Cardiac muscle cell (in vitro differentiated cells and primary cell): ENCODE results near the gene TMEM9. TPM values are rescaled to one million over a fixed set of nuclear protein-coding genes. Genes with fewer than 3 reads are reported as not detected.
"Not testable (repeated sequence)": the region's sequence is repeated elsewhere in the genome, so short reads cannot be mapped to it uniquely, and the experiment has no call there.

Experiments used
- DNase-seq, 2 donors: peaks; one replicate each; pipeline versions ENCODE4 v3.0.0 to v3.0.0-alpha.2; 2010 to 2017; ENCODE audit warnings: low read depth in 1 of 2, low spot score in 1 of 2
- H3K27ac ChIP-seq: fragments of 200-600 bp; sonication (generic); 2 replicates; pipeline ENCODE4 v1.5.1; 2016
- H3K27me3 ChIP-seq: fragments of 200-600 bp; sonication (generic); 2 replicates; pipeline ENCODE4 v1.6.0; 2016; ENCODE audit warnings: control low read depth
- H3K36me3 ChIP-seq: fragments of 200-600 bp; sonication (generic); 2 replicates; pipeline ENCODE4 v1.5.1; 2016; ENCODE audit warnings: control low read depth
- H3K4me1 ChIP-seq: fragments of 200-600 bp; sonication (generic); 2 replicates; pipeline ENCODE4 v1.8.1; 2017; ENCODE audit warnings: low read depth, mild to moderate bottlenecking, mixed run types
- H3K4me3 ChIP-seq: fragments of 200-600 bp; sonication (generic); 2 replicates; pipeline ENCODE4 v1.5.1; 2016; ENCODE audit warnings: mild to moderate bottlenecking
- H3K9me3 ChIP-seq: fragments of 200-600 bp; sonication (generic); 2 replicates; pipeline ENCODE4 v1.5.1; 2017; ENCODE audit warnings: low read depth, mild to moderate bottlenecking, control low read depth
- CTCF ChIP-seq: IDR thresholded peaks from 2 replicates; pipeline ENCODE4 v1.5.1; 2012; ENCODE audit warnings: low read depth, mild to moderate bottlenecking, low read length
- polyA plus RNA-seq: library from polyadenylated mRNA; unstranded; fragments of >200 nt; fragmentation: Nextera tagmentation; extraction: Ambion mirVana; gene quantifications from 2 replicates; pipeline ENCODE4 v1.2.1, GENCODE V29; 2016
- total RNA-seq: library from RNA; depleted of rRNA; stranded (reverse); fragments of >200 nt; gene quantifications from 2 replicates; pipeline ENCODE4 v1.2.3, GENCODE V29; 2016

TMEM9 gene
- total and polyA plus RNA-seq, 2 experiments from 2014 or later, result 171 to 215 TPM

GRCh38 chr1:201163707-201164106, 9.4 kb upstream of the TMEM9 start:
- DNase-seq, result no peak
- no peak overlapping the region for H3K27ac ChIP-seq
- TF ChIP-seq CTCF, result no peak

GRCh38 chr1:201163036-201163435, 8.8 kb upstream of the TMEM9 start:
- H3K27me3 ChIP-seq, H3K9me3 ChIP-seq, H3K27ac ChIP-seq, H3K36me3 ChIP-seq, H3K4me1 ChIP-seq, H3K4me3 ChIP-seq, DNase-seq: not testable (repeated sequence)

More at GRCh38 chr1:201163707-201164106, 9.4 kb upstream of the TMEM9 start:
- Histone ChIP-seq H3K36me3 (no peaks in the 10 kb centered on the region), H3K4me1 (no peaks in the 10 kb centered on the region), H3K4me3 (no peak overlapping the region), H3K27me3 (no peaks in the 10 kb centered on the region), H3K9me3 (no peaks in the 10 kb centered on the region)

- DNase-seq, result no peak
- Histone ChIP-seq H3K9me3 (no peaks in the 10 kb centered on the region), H3K4me1 (peaks cover 9% of the 10 kb centered on the region), H3K36me3 (no peaks in the 10 kb centered on the region), H3K27ac (no peak overlapping the region), H3K4me3 (no peak overlapping the region), H3K27me3 (no peaks in the 10 kb centered on the region)
- no peak for TF ChIP-seq CTCF
Measured at GRCh38 chr1:201157949-201158348, 3.7 kb upstream of the TMEM9 start.

- Histone ChIP-seq H3K4me1 (peaks cover 9% of the 10 kb centered on the region), H3K4me3 (no peak overlapping the region), H3K27ac (no peak overlapping the region), H3K27me3 (no peaks in the 10 kb centered on the region), H3K9me3 (no peaks in the 10 kb centered on the region), H3K36me3 (peaks cover under 1% of the 10 kb centered on the region)
- TF ChIP-seq CTCF, result no peak
- no peak for DNase-seq
Measured at GRCh38 chr1:201156819-201157218, 2.5 kb upstream of the TMEM9 start.

GRCh38 chr1:201156346-201156745, 2.1 kb upstream of the TMEM9 start:
- Histone ChIP-seq H3K9me3 (no peaks in the 10 kb centered on the region), H3K27ac (no peak overlapping the region), H3K36me3 (peaks cover 5% of the 10 kb centered on the region), H3K4me1 (peaks cover 9% of the 10 kb centered on the region), H3K27me3 (no peaks in the 10 kb centered on the region), H3K4me3 (no peak overlapping the region)
- no peak for DNase-seq
- no peak for TF ChIP-seq CTCF

GRCh38 chr1:201155354-201155753, 1.1 kb upstream of the TMEM9 start:
- Histone ChIP-seq H3K4me3 (no peak overlapping the region), H3K27me3 (no peaks in the 10 kb centered on the region), H3K36me3 (peaks cover 14% of the 10 kb centered on the region), H3K4me1 (peaks cover 9% of the 10 kb centered on the region), H3K9me3 (no peaks in the 10 kb centered on the region), H3K27ac (no peak overlapping the region)
- no peak for TF ChIP-seq CTCF
- no peak for DNase-seq
